IMR-90 (cell line): ENCODE results near the gene ARFGAP2. TPM values are rescaled to one million over a fixed set of nuclear protein-coding genes. Genes with fewer than 3 reads are reported as not detected.

Experiments
- ATAC-seq: fragments of 200-7000 bp; cut with Tn5 transposase; 2 replicates; pipeline ENCODE4 v1.9.1; 2020; ENCODE audit warnings: low read depth, mild to moderate bottlenecking, moderate library complexity
- BruUV-seq: library from RNA; stranded (reverse); fragments of 400-500 nt; replicated peaks from 2 replicates; lab custom pipeline; 2021; lab: Mats Ljungman, UMichigan
- CTCF ChIA-PET: fragments of 300-600 bp; formaldehyde crosslinking; extraction: SDS; loops from one replicate; lab custom pipeline; 2021; ENCODE audit warnings: antibody characterized with exemption; lab: Yijun Ruan, JAX
- POLR2A ChIA-PET: fragments of 300-600 bp; sonication (Branson Sonifier 250); formaldehyde crosslinking; loops from one replicate; lab custom pipeline; 2022; ENCODE audit warnings: antibody characterized with exemption; ENCODE audit not compliant: unreplicated experiment; lab: Charles Lee
- DNase-seq: peaks from one replicate; pipeline ENCODE4 v3.0.0; 2013
- H2AFZ ChIP-seq: replicated peaks from 2 replicates; pipeline ENCODE3; 2013; ENCODE audit warnings: low read length, mild to moderate bottlenecking; ENCODE audit not compliant: poor library complexity
- H2AK5ac ChIP-seq: 2 replicates; pipeline ENCODE4 v1.6.1; 2013; ENCODE audit warnings: low read depth, low read length, inconsistent platforms
- H2AK9ac ChIP-seq: replicated peaks from 2 replicates; pipeline ENCODE3; 2013; ENCODE audit warnings: mild to moderate bottlenecking, low read depth, low read length, moderate library complexity; ENCODE audit not compliant: poor library complexity
- H2BK120ac ChIP-seq: 2 replicates; pipeline ENCODE4 v1.6.1; 2013; ENCODE audit warnings: low read depth, low read length, inconsistent platforms
- H2BK15ac ChIP-seq: 3 replicates; pipeline ENCODE4 v1.6.1; 2013; ENCODE audit warnings: low read depth, low read length, inconsistent platforms
- H2BK20ac ChIP-seq: 2 replicates; pipeline ENCODE4 v1.6.1; 2013; ENCODE audit warnings: low read depth, mild to moderate bottlenecking, inconsistent platforms, low read length, moderate library complexity
- H2BK5ac ChIP-seq: 2 replicates; pipeline ENCODE4 v1.6.1; 2013; ENCODE audit warnings: mild to moderate bottlenecking, low read depth, low read length, inconsistent platforms; ENCODE audit not compliant: poor library complexity, severe bottlenecking
- H3K14ac ChIP-seq: replicated peaks from 2 replicates; pipeline ENCODE4 v1.6.1; 2013; ENCODE audit warnings: low read depth, low read length, inconsistent platforms
- H3K18ac ChIP-seq: 2 replicates; pipeline ENCODE4 v1.6.1; 2013; ENCODE audit warnings: low read depth, low read length, control low read depth
- H3K23ac ChIP-seq: 2 replicates; pipeline ENCODE4 v1.6.1; 2013; ENCODE audit warnings: low read depth, low read length, inconsistent platforms
- H3K27ac ChIP-seq: 2 replicates; pipeline ENCODE4 v1.5.1; 2013; ENCODE audit warnings: mild to moderate bottlenecking, control low read depth, low read length; ENCODE audit not compliant: insufficient read depth
- H3K27me3 ChIP-seq: 2 replicates; pipeline ENCODE4 v1.6.1; 2013; ENCODE audit warnings: low read length; ENCODE audit not compliant: control insufficient read depth, insufficient read depth
- H3K36me3 ChIP-seq: 2 replicates; pipeline ENCODE4 v1.6.1; 2013; ENCODE audit warnings: low read length, mixed read lengths; ENCODE audit not compliant: control insufficient read depth, insufficient read depth
- H3K4ac ChIP-seq: 2 replicates; pipeline ENCODE4 v1.6.1; 2013; ENCODE audit warnings: low read depth, low read length, inconsistent platforms
- H3K4me1 ChIP-seq: 2 replicates; pipeline ENCODE4 v1.6.1; 2013; ENCODE audit warnings: low read length, mixed read lengths; ENCODE audit not compliant: control insufficient read depth, insufficient read depth
- H3K4me2 ChIP-seq: 2 replicates; pipeline ENCODE4 v1.6.1; 2013; ENCODE audit warnings: low read depth, mild to moderate bottlenecking, control low read depth, low read length, moderate library complexity
- H3K4me3 ChIP-seq: 2 replicates; pipeline ENCODE4 v1.5.1; 2013; ENCODE audit warnings: low read depth, mild to moderate bottlenecking, control low read depth, low read length, moderate library complexity; ENCODE audit not compliant: insufficient read depth
- H3K56ac ChIP-seq: 2 replicates; pipeline ENCODE4 v1.6.1; 2013; ENCODE audit warnings: low read length, inconsistent platforms; ENCODE audit not compliant: insufficient read depth; ENCODE audit errors: extremely low read depth
- H3K79me1 ChIP-seq, 2 experiments: 2 replicates each; pipeline ENCODE4 v1.6.1; 2013; ENCODE audit warnings: low read length in 2 of 2, inconsistent platforms in 1 of 2, low read depth in 1 of 2
- H3K9ac ChIP-seq: 2 replicates; pipeline ENCODE4 v1.6.1; 2013; ENCODE audit warnings: low read depth, low read length, control low read depth
- H3K9me1 ChIP-seq: 2 replicates; pipeline ENCODE4 v1.6.1; 2013; ENCODE audit warnings: low read length, inconsistent platforms; ENCODE audit not compliant: insufficient read depth
- H3K9me3 ChIP-seq: 2 replicates; pipeline ENCODE4 v1.6.1; 2013; ENCODE audit warnings: low read length; ENCODE audit not compliant: control insufficient read depth, insufficient read depth
- H4K20me1 ChIP-seq: 2 replicates; pipeline ENCODE4 v1.6.1; 2013; ENCODE audit warnings: low read length, inconsistent platforms; ENCODE audit not compliant: insufficient read depth
- H4K5ac ChIP-seq: 2 replicates; pipeline ENCODE4 v1.6.1; 2013; ENCODE audit warnings: mild to moderate bottlenecking, low read depth, low read length, control low read depth
- H4K8ac ChIP-seq, 2 experiments: 2 replicates each; pipeline ENCODE4 v1.6.1; 2013; ENCODE audit warnings: low read depth in 2 of 2, low read length in 2 of 2, control low read depth in 1 of 2, inconsistent platforms in 1 of 2
- H4K91ac ChIP-seq: 2 replicates; pipeline ENCODE4 v1.6.1; 2013; ENCODE audit warnings: low read depth, low read length, inconsistent platforms; ENCODE audit not compliant: insufficient read depth
- MXI1 ChIP-seq: IDR thresholded peaks from 2 replicates; pipeline ENCODE4 v1.6.1; 2012; ENCODE audit warnings: low read depth, mild to moderate bottlenecking, low read length, moderate library complexity, borderline replicate concordance
- NFE2L2 ChIP-seq: fragments of 150-350 bp; IDR thresholded peaks from 2 replicates; pipeline ENCODE4 v1.6.1; 2016; ENCODE audit warnings: low read depth, mild to moderate bottlenecking, low read length
- POLR2A ChIP-seq: IDR thresholded peaks from 2 replicates; pipeline ENCODE4 v1.6.1; 2012; ENCODE audit warnings: mild to moderate bottlenecking, low read depth, low read length
- RFX5 ChIP-seq: IDR thresholded peaks from 2 replicates; pipeline ENCODE4 v1.8.0; 2012; ENCODE audit warnings: low read depth, mild to moderate bottlenecking, low read length, moderate library complexity
- SMC3 ChIP-seq: fragments of 150-350 bp; IDR thresholded peaks from 2 replicates; pipeline ENCODE4 v1.6.1; 2016; ENCODE audit warnings: low read depth, mild to moderate bottlenecking, antibody characterized with exemption, low read length, moderate library complexity
- WGBS, 2 experiments: methylation state at CpG; one replicate each; pipeline versions ENCODE4 v1.1.5 to v1.1.7; 2013; ENCODE audit warnings: missing lambda C conversion rate in 2 of 2; ENCODE audit not compliant: insufficient read length in 1 of 2; ENCODE audit errors: extremely low coverage in 2 of 2; 5-methylcytosine and 5-hydroxymethylcytosine counted together
- dilution Hi-C: fragments of 300-500 bp; cut with HindIII; formaldehyde crosslinking; loops from one replicate; pipeline ENCODE4 v1.14.3; 2018; ENCODE audit warnings: low sequenced_read_pairs; ENCODE audit not compliant: unreplicated experiment
- in situ Hi-C: fragments of 300-500 bp; cut with MboI; formaldehyde crosslinking; loops from 3 replicates; pipeline ENCODE4 v1.14.3; 2019; ENCODE audit warnings: low sequenced_read_pairs, inconsistent platforms, mixed read lengths
- intact Hi-C: fragments of 100-400 bp; cut with micrococcal nuclease; formaldehyde crosslinking; loops from 2 replicates; pipeline ENCODE4 v1.10.0; 2022
- polyA plus RNA-seq, 3 experiments: library from polyadenylated mRNA; depleted of rRNA; stranded (reverse); fragments of >200 nt; gene quantifications; 2 replicates each; pipeline ENCODE4 v1.2.3, GENCODE V29; 2012; ENCODE audit warnings: low replicate concordance in 1 of 3
- total RNA-seq: library from RNA; depleted of rRNA; stranded (reverse); fragments of >200 nt; gene quantifications from 2 replicates; pipeline ENCODE4 v1.2.3, GENCODE V29; 2012
- TF ChIP-seq, protein P1 (sequence below): fragments of 150-350 bp; IDR thresholded peaks from 2 replicates; pipeline ENCODE4 v1.6.1; 2017; ENCODE audit warnings: mild to moderate bottlenecking, antibody characterized with exemption, low read length, low read depth

The ARFGAP2 gene
- total and polyA plus RNA-seq, 2 of the 4 experiments (the other 2 are of a cell fraction): 54.7 to 87.8 TPM

DNA sequence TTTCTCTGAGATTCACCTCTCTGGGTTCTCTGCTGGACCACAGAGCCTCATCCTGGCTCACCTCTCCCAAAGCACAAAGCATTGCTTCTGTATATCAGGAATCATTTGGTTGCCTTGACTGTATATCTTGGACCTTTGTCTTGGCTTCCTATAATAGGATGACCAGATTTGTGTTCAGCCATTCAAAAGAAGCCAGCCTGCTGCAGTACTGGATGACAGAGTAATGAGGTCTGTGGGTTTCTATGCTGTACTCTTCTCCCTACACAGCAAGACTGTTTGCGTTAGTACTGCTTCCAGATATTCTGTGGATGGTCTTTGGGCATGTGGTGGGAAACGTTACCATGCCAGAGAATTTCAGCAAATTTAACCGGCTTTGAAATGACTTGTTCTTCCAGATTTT is 39.8 kb downstream of the ARFGAP2 start:
- H2AK9ac ChIP-seq: no peak overlapping the region
- H3K9ac ChIP-seq: no peak overlapping the region
- H3K9me3 ChIP-seq: no peaks in the 10 kb centered on the region
- TF ChIP-seq MXI1 (no peak), NFE2L2 (no peak), SMC3 (no peak), RFX5 (no peak), POLR2A (no peak)
- TF ChIP-seq, protein P1, sequence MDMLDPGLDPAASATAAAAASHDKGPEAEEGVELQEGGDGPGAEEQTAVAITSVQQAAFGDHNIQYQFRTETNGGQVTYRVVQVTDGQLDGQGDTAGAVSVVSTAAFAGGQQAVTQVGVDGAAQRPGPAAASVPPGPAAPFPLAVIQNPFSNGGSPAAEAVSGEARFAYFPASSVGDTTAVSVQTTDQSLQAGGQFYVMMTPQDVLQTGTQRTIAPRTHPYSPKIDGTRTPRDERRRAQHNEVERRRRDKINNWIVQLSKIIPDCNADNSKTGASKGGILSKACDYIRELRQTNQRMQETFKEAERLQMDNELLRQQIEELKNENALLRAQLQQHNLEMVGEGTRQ: no peak
- H2AK5ac ChIP-seq: no peak overlapping the region
- H2AFZ ChIP-seq: no peak overlapping the region
- H3K36me3 ChIP-seq: peaks cover 4% of the 10 kb centered on the region
- no peak overlapping the region for H2BK20ac ChIP-seq
- DNase-seq: no peak
- H2BK120ac ChIP-seq: no peak overlapping the region
- no peak overlapping the region for H4K5ac ChIP-seq
- no peak overlapping the region for H3K4ac ChIP-seq
- dilution Hi-C loops: no loop called here
- H3K27ac ChIP-seq: no peak overlapping the region
- no peaks in the 10 kb centered on the region for H4K20me1 ChIP-seq
- no peak overlapping the region for H3K4me2 ChIP-seq
- H2BK15ac ChIP-seq: no peak overlapping the region
- no peaks in the 10 kb centered on the region for H3K4me1 ChIP-seq
- no peak overlapping the region for H4K8ac ChIP-seq
- H4K91ac ChIP-seq: no peak overlapping the region
- no peak overlapping the region for H3K23ac ChIP-seq
- in situ Hi-C loops: no loop called here
- POLR2A ChIA-PET: no interaction called here
- no CpG with 5 or more reads among the region's 3 CpGs for WGBS, 2 experiments
- no TSS peak for BruUV-seq
- no peak overlapping the region for H2BK5ac ChIP-seq
- intact Hi-C loops: no loop called here
- H3K56ac ChIP-seq: no peak overlapping the region
- H3K79me1 ChIP-seq: no peaks in the 10 kb centered on the region
- no peak overlapping the region for H3K18ac ChIP-seq
- no peaks in the 10 kb centered on the region for H3K9me1 ChIP-seq
- H3K27me3 ChIP-seq: no peaks in the 10 kb centered on the region
- no peak overlapping the region for H3K4me3 ChIP-seq
- H3K14ac ChIP-seq: no peak overlapping the region
- ATAC-seq: no peak
- CTCF ChIA-PET: no interaction called here
